ENCODE measurements around the gene MEMO1.
"Not testable (repeated sequence)": the region's sequence is repeated elsewhere in the genome, so short reads cannot be mapped to it uniquely, and the experiment has no call there.

The MEMO1 gene

DNA sequence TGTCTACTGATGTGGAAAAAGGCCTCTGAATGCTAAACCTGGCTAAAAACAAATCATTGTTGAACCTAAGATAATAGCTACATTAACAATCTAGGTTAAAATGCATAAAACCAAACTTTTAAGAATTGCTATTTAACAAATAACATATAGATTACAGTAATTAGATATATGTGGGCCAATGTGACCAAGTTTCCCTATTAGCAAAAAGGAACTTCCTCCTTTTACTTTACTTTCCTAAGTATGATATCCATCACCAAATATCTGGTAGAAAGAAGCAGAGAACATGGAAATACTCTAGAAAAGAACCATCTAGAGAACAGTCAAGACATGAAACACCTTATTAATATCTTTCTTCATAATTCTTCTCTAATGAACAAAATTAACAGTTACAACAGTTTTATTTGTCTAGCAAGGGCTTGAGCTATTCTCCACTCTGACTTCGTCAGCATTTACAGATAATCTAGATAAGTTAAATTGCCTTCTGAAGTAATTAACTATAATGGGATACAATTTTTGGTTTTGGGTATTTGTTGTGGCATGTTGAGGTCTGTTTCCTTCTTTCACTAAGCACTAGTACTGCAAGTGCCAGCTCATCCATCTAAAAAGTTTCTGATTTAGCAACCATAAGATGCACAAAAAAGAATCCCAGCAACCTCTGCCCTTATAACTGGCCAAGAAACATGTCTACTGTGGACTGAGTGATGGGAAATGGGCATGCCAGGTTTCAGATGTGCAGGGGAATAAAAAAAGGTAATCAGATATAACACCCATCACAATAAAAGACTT is 53.3 kb downstream of the MEMO1 start:
- DNase-seq (ENCODE audit: low read depth, low spot score) = no peak

DNA sequence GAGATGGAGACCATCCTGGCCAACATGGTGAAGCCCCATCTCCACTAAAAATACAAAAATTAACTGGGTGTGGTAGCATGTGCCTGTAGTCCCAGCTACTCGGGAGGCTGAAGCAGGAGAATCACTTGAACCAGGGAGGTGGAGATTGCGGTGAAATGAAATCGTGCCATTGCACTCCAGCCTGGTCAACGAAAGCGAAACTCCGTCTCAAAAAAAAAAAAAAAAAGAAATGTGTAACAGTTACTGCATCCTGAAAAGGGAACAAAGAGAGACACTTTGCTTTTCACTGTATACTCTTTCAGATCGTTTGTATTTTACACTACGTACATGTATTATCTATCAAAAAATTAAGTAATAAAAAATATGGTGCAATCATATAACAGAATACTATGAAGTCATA is 53.9 kb downstream of the MEMO1 start:
- not testable (repeated sequence) for DNase-seq (ENCODE audit: low read depth, low spot score)

GRCh38 chr2:31956312-31956711 is 54.5 kb downstream of the MEMO1 start:
- no peak for DNase-seq (ENCODE audit: low read depth, low spot score)

GRCh38 chr2:31953095-31953494 is 57.7 kb downstream of the MEMO1 start:
- DNase-seq (ENCODE audit: low read depth, low spot score) = not testable (repeated sequence)

GRCh38 chr2:31950946-31951562 is 59.8 kb downstream of the MEMO1 start:
- DNase-seq (ENCODE audit: low read depth, low spot score) = no peak

DNA sequence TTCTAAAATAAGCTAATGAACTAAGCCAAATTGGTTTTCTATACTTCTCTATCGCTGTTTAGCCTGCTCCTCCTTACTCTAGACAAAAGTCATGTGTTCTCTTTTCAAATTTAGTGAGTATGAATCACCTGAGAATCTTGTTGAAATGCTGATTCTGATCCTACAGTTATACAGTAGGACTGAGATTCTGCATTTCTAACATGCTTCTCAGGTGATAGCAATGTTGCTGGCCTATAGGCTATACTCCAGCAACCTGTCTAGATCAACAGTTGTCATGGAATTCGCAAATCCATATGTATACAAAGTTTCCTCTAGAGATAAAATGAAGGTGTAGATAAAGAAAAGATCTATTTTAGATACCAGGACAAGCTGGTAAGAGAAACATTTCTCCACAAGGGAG is 62.9 kb downstream of the MEMO1 start:
- DNase-seq (ENCODE audit: low read depth, low spot score) = no peak

DNA sequence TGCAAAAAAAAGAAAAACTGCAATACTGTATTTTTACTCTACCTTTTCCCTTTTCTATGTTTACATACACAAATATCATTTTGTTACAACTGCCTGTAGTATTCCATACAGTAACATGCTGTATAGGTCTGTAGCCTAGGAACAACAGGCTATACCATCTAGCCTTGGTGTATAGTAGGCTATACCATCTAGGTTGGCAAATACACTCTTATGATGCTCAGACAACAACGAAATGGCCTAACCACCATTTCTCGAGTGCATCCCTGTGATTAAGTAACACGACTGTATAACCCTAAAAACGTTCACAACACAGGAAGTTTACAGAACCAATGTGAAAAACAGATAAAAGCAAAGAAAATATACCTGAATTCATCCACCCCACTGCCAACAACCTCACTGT is 64.0 kb downstream of the MEMO1 start:
- DNase-seq (ENCODE audit: low read depth, low spot score) = no peak

- no peak for DNase-seq (ENCODE audit: low read depth, low spot score)
Measured at GRCh38 chr2:31945572-31945935, 65.3 kb downstream of the MEMO1 start.

GRCh38 chr2:31944828-31945571 is 65.8 kb downstream of the MEMO1 start:
- no peak for DNase-seq (ENCODE audit: low read depth, low spot score)

GRCh38 chr2:31943636-31944225 is 67.1 kb downstream of the MEMO1 start:
- no peak for DNase-seq (ENCODE audit: low read depth, low spot score)

DNA sequence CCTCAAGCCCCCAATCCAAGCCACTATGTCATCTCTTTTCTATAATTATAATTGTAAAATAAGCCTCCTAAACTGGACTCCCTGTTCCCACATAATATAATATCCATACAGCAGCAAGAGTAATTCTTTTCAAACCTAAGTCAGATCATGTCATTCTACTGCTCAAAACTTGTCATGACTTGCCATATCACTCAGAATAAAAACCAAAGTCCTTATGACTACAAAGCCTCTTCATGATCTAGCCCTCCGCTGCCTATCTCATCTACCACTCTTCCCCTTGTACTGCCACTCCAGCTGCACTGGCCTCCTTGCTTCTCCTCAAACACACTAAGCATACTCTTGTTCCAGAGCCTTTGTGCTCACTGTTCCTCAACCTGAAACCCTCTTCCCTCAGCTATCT is 69.9 kb downstream of the MEMO1 start:
- no peak for DNase-seq (ENCODE audit: low read depth, low spot score)

DNA sequence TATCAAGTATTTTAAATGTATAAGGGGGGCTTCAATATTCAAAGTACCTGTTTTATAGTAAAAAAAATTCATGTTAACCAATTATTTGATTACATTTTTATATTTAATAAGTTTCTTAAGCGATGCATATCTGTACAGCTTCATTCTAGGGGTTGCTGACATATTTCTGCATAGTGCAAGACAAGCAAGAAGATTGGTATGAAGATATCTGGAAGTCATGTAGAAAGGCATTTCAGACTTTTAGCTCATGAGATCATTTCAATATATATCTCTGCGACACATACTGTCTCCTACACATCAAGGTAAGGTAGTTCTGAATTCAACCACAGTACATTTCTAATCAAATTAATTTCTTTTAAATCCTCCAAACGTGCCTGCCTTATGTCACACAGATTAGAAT is 73.1 kb downstream of the MEMO1 start:
- DNase-seq (ENCODE audit: low read depth, low spot score) = no peak

DNA sequence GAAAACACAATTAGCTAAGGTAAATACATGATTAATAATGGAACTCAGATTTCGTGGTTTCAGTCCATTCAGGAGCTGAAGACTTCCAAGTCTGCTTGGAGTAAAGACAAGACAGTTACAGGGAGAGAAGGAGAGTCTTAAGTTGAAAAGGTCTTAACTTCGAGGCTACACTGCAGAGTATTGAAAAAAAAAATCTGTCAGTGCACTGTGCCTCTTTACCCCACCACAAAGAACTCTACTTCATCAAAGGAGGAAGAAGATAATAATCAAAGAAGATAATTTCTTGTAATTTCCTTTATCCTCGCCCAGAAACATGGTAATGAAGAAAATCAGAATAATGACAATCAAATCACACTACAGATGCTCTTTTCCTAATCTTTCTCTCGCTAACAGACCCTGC is 75.4 kb downstream of the MEMO1 start:
- no peak for DNase-seq (ENCODE audit: low read depth, low spot score)

DNA sequence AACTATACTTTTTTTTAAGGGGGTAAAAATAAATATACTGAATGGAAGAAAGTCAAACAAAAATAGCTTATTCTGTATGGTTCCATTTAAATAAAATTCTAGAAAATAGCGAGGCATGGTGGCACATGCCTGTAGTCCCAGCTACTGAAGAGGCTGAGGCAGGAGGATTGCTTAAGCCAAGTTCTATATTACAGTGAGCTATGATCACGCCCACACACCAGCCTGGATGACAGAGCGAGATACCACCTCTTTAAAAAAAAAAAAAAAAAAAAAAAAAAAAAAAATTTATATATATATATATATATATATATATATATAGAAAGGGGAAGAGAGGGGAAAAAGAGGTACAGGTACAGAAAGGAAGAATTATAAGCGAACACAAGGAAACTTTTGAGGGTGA is 77.7 kb downstream of the MEMO1 start:
- DNase-seq (ENCODE audit: low read depth, low spot score) = no peak

GRCh38 chr2:31932589-31932988 is 78.2 kb downstream of the MEMO1 start:
- DNase-seq (ENCODE audit: low read depth, low spot score) = no peak

GRCh38 chr2:31931916-31932315 is 78.9 kb downstream of the MEMO1 start:
- DNase-seq (ENCODE audit: low read depth, low spot score) = no peak

DNA sequence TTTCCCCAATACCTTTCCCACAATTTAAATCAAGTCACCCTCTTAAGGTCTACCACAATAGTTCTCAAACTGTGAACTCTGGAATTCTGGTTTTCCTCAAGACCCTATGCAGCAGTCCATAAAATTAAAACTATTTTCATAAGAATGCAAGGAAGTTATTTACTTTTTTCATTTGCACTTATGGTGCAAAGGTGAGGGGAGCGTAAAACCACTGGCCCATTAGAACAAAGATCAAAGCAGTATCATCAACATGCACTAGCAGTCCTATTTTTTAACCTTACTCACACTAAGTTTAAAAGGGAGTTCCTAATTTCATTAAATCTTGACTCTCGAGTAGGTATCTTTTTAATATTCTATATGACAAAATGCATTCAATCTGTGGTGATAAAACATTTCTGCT is 85.3 kb downstream of the MEMO1 start:
- DNase-seq (ENCODE audit: low read depth, low spot score) = no peak

- no peak for DNase-seq (ENCODE audit: low read depth, low spot score)
Measured at GRCh38 chr2:31923662-31924061, 87.1 kb downstream of the MEMO1 start.

DNA sequence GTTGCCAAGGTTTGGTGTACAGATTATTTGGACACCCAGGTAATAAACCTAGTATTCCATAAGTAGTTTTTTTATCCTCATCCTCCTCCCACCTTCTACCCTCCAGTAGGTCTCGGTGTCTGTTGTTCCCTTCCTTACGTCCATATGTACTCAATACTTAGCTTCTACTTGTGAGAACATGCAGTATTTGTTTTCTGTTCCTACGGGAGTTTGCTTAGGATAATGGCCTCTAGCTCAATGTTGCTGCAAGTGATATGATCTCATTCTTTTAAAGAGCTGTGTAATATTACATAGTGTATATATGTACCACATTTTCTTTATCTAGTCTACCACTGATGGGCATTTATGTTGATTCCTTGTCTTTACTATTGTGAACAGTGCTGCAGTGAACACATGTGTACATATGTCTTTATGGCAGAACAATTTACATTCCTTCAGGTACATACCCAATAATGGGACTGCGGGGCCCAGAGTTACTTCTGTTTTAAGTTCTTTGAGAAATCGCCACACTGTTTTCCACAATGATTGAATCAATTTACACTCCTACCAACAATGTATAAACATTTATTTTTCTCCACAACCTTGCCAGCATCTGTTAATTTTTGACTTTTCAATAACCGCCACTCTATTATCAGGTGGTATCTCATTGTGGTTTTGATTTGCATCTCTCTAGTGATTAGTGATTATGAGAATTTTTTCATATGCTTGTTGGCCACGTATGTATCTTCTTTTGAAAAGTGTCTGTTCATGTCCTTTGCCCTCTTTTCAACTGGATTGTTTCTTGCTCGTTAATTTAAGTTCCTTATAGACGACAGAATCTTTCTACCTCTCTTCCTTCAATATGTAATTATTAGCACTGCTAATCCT is 88.0 kb downstream of the MEMO1 start:
- DNase-seq (ENCODE audit: low read depth, low spot score) = no peak

- DNase-seq (ENCODE audit: low read depth, low spot score) = no peak
Measured at GRCh38 chr2:31920962-31921361, 89.8 kb downstream of the MEMO1 start.

- DNase-seq (ENCODE audit: low read depth, low spot score) = no peak
Measured at GRCh38 chr2:31919499-31919898, 91.3 kb downstream of the MEMO1 start.

All from activated CD4-positive, CD25-positive, alpha-beta regulatory T cell treated with anti-CD3 and anti-CD28 coated beads, Interleukin-2, amount 50 U/mL, for 16 hours (primary cell).